Gastrocnemius medialis (tissue), 4 donors: ENCODE measurements around the gene POLD2. TPM values are rescaled to one million over a fixed set of nuclear protein-coding genes. Genes with fewer than 3 reads are reported as not detected.
"Not testable (repeated sequence)": the region's sequence is repeated elsewhere in the genome, so short reads cannot be mapped to it uniquely, and the experiment has no call there.

Experiments
- ATAC-seq, 2 donors: fragments of 150-250 bp; one replicate each; pipeline ENCODE4 v1.9.1; 2016
- DNase-seq, 2 donors: peaks; one replicate each; pipeline ENCODE4 v3.0.0-alpha.2; 2019
- H3K27ac ChIP-seq, 4 donors: fragments of 200-600 bp; sonication (generic); 1 replicate in 1 of 4; 2 replicates in 3 of 4; pipeline ENCODE4 v1.5.1; 2016 to 2018; ENCODE audit warnings: mild to moderate bottlenecking in 2 of 4, moderate library complexity in 1 of 4
- H3K27me3 ChIP-seq, 3 donors: fragments of 200-600 bp; sonication (generic) in 2 of 3; 1 replicate in 1 of 3; 2 replicates in 2 of 3; pipeline versions ENCODE4 v1.5.1 to v1.6.0; 2016 to 2019; ENCODE audit warnings: mild to moderate bottlenecking in 1 of 3, moderate library complexity in 1 of 3
- H3K36me3 ChIP-seq, 2 donors: fragments of 200-600 bp; sonication (generic) in 1 of 2; one replicate each; pipeline ENCODE4 v1.5.1; 2017 to 2018
- H3K4me1 ChIP-seq, 2 donors: fragments of 200-600 bp; sonication (generic) in 1 of 2; one replicate each; pipeline ENCODE4 v1.5.1; 2016 to 2017; ENCODE audit warnings: mild to moderate bottlenecking in 2 of 2
- H3K4me3 ChIP-seq, 4 donors: fragments of 200-600 bp; sonication (generic) in 3 of 4; 1 replicate in 1 of 4; 2 replicates in 3 of 4; pipeline ENCODE4 v1.5.1; 2016 to 2019; ENCODE audit warnings: mild to moderate bottlenecking in 2 of 4
- H3K9me3 ChIP-seq, 3 donors: fragments of 200-600 bp; sonication (generic) in 2 of 3; 1 replicate in 1 of 3; 2 replicates in 2 of 3; pipeline ENCODE4 v1.5.1; 2016 to 2019
- POLR2A ChIP-seq, 2 donors: fragments of 450-650 bp; IDR thresholded peaks; one replicate each; pipeline ENCODE4 v1.6.1; 2017; ENCODE audit warnings: antibody characterized with exemption in 2 of 2, mild to moderate bottlenecking in 2 of 2, moderate library complexity in 2 of 2
- in situ Hi-C, 4 donors: fragments of 200-750 bp; cut with MboI; loops; one replicate each; pipeline versions ENCODE4 v1.15.0 to v1.8.0; 2017; ENCODE audit warnings: low sequenced_read_pairs in 4 of 4
- intact Hi-C: fragments of 100-400 bp; cut with DNase I; formaldehyde crosslinking; loops from one replicate; pipeline ENCODE4 v1.15.1; 2023; ENCODE audit warnings: low total_unique reads
- total RNA-seq, 4 donors: library from RNA; depleted of rRNA; stranded (reverse); fragments of >200 nt; gene quantifications; one replicate each; pipeline versions ENCODE4 v1.1.0 to v1.2.3, GENCODE V29; 2016
- TF ChIP-seq, protein P1 (sequence below), 5 experiments: fragments of 450-650 bp in 3 of 5; fragments of 200-600 bp in 2 of 5; sonication (generic) in 2 of 5; IDR thresholded peaks in 4 of 5; conservative IDR thresholded peaks in 1 of 5; 1 replicate in 4 of 5; 2 replicates in 1 of 5; pipeline ENCODE4 v1.5.1; 2016 to 2019; ENCODE audit warnings: antibody characterized with exemption in 5 of 5, mild to moderate bottlenecking in 3 of 5, moderate library complexity in 3 of 5

Gene POLD2
- total RNA-seq, 4 donors from 2014 or later: 69.4 to 93.0 (median 77.7) TPM

DNA sequence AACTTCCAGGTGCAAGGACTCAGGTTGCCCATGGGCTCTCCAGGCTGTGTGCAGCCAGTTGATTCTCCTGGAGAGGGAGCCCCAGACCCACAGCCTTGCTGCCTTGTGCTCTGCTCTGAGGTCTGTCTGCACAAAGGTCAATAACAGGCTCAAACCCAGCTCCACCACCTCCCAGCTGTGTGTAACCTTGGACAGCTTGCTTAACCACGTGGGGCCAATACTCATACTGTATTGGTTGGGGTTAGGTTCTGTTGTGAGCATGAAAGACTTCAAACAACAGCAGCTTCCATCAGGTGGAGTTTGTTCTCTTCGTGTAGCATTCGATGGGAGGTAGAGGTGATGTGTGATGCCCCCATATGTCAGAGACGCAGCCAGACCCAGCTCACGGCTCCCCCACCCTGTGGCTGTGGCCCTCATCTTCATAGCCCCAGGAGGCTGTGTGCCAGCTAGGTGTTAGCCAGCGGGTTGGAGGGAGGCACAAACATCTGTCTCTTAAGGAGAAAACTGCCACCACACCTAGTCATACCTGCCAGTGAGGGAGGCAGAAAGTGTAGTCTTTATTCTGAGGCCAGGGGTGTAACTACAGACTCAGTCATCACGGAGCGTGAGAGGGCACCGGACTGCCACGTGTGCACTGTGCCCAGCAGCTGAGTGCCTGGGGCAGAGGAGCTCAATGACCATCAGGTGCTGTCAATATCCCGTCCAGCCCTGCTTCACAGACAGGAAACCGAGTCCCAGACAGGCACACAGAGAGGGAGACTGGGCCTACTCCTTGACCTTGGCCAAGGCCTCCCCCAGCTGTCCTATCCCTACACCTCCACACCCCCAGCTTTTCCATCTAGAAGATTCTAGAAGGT, 8.1 kb upstream of the POLD2 start:
- no peaks in the 10 kb centered on the region for H3K36me3 ChIP-seq
- H3K27me3 ChIP-seq: no peaks in the 10 kb centered on the region
- intact Hi-C loops (no loop called here), in situ Hi-C loops (no loop called here)
- DNase-seq (no peak), ATAC-seq (no peak)
- no peak overlapping the region for H3K27ac ChIP-seq
- H3K4me1 ChIP-seq: peaks cover 4 to 8% of the 10 kb centered on the region in 2 donors
- no peak overlapping the region for H3K4me3 ChIP-seq
- TF ChIP-seq, protein P1, sequence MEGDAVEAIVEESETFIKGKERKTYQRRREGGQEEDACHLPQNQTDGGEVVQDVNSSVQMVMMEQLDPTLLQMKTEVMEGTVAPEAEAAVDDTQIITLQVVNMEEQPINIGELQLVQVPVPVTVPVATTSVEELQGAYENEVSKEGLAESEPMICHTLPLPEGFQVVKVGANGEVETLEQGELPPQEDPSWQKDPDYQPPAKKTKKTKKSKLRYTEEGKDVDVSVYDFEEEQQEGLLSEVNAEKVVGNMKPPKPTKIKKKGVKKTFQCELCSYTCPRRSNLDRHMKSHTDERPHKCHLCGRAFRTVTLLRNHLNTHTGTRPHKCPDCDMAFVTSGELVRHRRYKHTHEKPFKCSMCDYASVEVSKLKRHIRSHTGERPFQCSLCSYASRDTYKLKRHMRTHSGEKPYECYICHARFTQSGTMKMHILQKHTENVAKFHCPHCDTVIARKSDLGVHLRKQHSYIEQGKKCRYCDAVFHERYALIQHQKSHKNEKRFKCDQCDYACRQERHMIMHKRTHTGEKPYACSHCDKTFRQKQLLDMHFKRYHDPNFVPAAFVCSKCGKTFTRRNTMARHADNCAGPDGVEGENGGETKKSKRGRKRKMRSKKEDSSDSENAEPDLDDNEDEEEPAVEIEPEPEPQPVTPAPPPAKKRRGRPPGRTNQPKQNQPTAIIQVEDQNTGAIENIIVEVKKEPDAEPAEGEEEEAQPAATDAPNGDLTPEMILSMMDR (IDR thresholded peaks at IDR 0.05 in 4 of 5, conservative IDR thresholded peaks at IDR 0.05 in 1 of 5): no peak
- TF ChIP-seq POLR2A (IDR thresholded peaks at IDR 0.05): no peak
- no peaks in the 10 kb centered on the region for H3K9me3 ChIP-seq

DNA sequence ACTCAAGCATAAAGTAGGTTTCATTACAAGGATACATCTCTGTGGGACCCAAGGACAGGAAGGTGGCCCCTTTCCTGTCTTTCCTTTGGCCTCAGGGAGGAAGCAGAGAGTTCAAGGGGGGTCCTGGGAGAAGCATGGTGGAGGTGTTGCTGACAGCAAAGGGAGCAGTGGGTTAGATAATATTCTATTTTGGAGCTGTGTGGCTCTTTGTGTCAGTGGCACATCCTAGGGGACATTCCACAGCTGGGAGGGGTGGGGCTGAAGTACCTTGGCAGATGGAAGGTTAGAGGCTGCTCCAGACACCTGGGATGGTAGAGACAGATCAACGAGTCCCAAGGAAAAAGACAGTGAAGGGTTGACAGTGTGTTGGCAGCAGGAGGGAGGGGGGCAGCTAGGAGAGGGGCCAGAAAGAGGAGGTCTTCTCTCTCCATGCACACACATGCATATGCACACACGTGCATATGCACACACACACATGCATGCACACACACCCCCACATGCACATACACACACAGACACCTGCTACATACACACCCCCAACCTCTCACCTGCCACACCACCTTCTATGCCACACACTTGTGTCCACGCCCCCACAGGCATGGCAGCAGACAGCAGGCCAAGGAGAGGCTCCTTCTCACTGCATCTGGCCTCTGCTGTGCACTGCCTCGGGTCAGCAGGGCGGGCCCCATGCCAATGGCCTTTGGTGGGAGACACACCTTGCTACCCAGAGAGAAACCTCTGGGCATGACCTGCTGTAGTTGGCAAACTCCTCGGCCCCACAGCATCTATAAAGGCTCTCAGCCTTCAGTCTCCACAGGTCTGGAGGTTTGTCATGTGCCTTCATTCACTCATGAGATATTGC, 5.6 kb upstream of the POLD2 start:
- no peak for ATAC-seq
- Histone ChIP-seq H3K4me3 (no peak overlapping the region), H3K9me3 (no peaks in the 10 kb centered on the region), H3K27me3 (no peaks in the 10 kb centered on the region), H3K4me1 (peaks cover 4 to 8% of the 10 kb centered on the region in 2 donors), H3K27ac (no peak overlapping the region), H3K36me3 (no peaks in the 10 kb centered on the region)
- DNase-seq: no peak
- intact Hi-C loops (loop anchor here (10.0 kb wide), 1 partner anchor 366 kb away; the partner anchor contains the start of gene NUDCD3), in situ Hi-C loops (no loop called here)
- no peak for TF ChIP-seq POLR2A (IDR thresholded peaks at IDR 0.05)
- TF ChIP-seq, protein P1 (IDR thresholded peaks at IDR 0.05 in 4 of 5, conservative IDR thresholded peaks at IDR 0.05 in 1 of 5): no peak

DNA sequence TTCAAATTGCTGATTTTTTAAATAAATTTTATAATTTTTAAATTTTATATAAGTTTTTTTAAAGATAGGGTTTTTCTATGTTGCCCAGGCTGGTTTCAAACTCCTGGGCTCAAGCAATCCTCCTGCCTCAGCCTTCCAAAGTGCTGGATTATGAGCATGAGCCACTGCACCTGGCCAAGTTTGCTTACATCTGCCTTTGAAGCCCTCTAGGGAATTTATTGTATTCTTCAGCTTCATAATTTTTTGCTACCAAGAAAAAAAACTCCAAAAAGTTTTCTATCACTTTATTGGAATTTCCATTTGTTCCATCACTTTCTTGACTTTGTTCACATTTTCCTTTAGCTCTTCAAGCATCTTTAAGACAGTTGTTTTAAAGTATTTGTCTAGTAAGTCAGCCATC, 3.8 kb upstream of the POLD2 start:
- in situ Hi-C loops: no loop called here
- Histone ChIP-seq H3K9me3 (no peaks in the 10 kb centered on the region), H3K4me3 (no peak overlapping the region), H3K36me3 (no peaks in the 10 kb centered on the region), H3K4me1 (peaks cover 7 to 14% of the 10 kb centered on the region in 2 donors), H3K27ac (no peak overlapping the region), H3K27me3 (no peaks in the 10 kb centered on the region)
- intact Hi-C loops: loop anchor here (10.0 kb wide), 1 partner anchor 368 kb away; the partner anchor contains the start of gene NUDCD3
- no peak for DNase-seq
- TF ChIP-seq, protein P1 (IDR thresholded peaks at IDR 0.05 in 4 of 5, conservative IDR thresholded peaks at IDR 0.05 in 1 of 5): no peak
- TF ChIP-seq POLR2A (IDR thresholded peaks at IDR 0.05): no peak
- no peak for ATAC-seq

DNA sequence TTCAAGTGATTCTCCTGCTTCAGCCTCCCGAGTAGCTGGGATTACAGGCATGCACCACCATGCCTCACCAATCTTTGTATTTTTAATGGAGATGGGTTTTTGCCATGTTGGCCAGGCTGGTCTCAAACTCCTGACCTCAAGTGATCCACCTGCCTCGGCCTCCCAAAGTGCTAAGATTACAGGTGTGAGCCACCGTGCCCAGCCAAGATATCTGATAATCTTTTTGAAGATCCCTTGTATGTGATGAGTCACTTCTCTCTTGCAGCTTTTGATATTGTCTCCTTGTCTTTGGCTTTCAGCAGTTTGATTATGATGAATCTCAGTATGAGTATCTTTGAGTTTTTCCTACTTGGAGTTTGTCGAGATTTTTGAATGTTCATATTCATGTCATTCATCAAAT, 3.2 kb upstream of the POLD2 start:
- H3K9me3 ChIP-seq, DNase-seq, H3K36me3 ChIP-seq, ATAC-seq, in situ Hi-C loops, H3K4me3 ChIP-seq, H3K27ac ChIP-seq, H3K27me3 ChIP-seq: not testable (repeated sequence)
- intact Hi-C loops: loop anchor here (10.0 kb wide), 1 partner anchor 368 kb away; the partner anchor contains the start of gene NUDCD3
- H3K4me1 ChIP-seq: peaks cover 13 to 17% of the 10 kb centered on the region in 2 donors
